GM12872 (cell line): Measurements from ENCODE around the gene MRPS7.

Source experiments
- CTCF ChIP-seq: IDR thresholded peaks from 3 replicates; pipeline ENCODE4 v1.5.1; 2011; ENCODE audit warnings: low read depth, mild to moderate bottlenecking, low read length, moderate library complexity; ENCODE audit not compliant: insufficient read depth

The MRPS7 gene

DNA sequence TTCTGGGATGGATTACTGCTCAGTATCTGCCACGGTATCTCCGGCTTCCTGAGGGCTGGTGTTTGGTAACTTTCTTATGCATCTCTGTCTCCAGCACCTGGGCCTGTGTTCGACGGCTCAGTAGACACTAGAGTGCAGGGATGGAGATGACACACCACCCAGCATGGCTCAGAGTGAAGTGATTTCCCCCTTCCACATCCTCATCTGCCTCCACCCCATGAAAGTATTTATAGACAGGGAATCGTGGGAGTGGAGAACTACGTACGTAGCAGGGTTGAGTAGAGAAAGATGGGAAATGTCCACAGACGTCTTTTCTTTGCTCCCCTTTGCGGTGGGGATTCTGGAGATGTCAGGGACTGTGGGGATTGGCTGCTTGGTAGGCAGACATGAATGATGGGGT is 39.4 kb downstream of the MRPS7 start:
- no peak for TF ChIP-seq CTCF

DNA sequence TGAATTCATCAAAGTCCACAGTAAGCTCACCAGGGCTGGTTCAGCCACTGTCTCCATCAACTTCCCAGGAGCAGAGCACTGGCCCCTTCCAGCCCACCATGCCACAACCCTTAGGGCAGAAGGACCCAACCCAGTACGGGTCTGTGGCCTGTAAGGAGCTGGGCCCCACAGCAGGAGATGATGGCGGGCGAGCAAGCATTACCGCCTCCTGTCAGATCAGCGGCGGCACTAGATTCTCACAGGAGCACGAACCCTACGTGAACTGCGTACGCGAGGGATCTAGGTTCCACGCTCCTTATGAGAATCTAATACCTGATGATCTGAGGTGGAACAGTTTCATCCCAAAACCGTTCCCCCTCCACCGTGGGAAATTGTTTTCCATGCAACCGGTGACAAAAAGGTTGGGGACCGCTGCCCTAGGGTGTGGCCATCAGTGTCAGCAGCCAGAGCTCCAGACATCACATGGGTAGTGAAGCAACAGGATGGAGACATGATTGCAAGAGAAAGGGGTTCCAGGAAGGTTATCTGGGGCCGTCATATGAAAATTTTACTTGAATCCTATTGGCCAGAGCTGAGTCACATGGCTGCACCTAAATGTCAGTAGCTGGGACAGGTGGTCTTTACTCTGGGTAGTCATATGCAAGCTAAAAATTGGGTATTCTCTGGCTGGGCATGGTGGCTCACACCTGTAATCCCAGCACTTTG is 40.0 kb downstream of the MRPS7 start:
- no peak for TF ChIP-seq CTCF

DNA sequence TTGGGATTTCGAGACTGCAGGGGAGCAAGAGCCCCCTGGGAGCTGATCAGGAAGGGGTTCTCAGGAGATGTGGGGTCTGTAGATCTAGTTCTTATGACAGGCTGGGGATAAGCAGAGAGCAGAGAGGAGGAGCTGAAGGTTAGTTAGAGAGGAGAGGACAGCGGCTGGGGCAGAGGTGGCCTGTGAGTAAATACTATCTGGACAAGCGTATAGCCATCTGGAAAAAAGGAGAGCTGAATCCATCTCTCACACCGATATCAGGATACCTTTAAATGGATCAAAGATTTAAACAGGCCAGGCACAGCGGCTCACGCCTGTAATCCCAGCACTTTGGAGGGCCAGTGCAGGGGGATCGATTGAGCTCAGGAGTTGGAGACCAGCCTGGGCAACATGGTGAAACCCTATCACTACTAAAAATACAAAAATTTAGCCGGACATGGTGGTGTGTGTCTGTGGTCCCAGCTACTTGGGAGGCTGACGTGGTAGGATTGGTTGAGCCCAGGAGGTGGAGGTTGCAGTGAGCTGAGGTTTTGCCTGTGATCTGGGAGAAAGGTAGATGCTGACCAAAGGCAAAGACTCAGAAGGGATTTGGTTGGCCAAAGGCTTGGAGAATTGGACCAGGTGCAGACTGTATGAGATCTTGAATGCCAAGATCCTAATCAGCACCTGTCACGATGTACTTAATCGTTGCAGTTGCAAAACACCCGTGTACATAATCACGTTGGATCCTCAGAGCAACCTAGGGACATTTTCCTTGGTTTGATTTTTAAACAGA is 46.5 kb downstream of the MRPS7 start:
- no peak for TF ChIP-seq CTCF

GRCh38 chr17:75308732-75309629 is 47.3 kb downstream of the MRPS7 start:
- TF ChIP-seq CTCF = no peak

DNA sequence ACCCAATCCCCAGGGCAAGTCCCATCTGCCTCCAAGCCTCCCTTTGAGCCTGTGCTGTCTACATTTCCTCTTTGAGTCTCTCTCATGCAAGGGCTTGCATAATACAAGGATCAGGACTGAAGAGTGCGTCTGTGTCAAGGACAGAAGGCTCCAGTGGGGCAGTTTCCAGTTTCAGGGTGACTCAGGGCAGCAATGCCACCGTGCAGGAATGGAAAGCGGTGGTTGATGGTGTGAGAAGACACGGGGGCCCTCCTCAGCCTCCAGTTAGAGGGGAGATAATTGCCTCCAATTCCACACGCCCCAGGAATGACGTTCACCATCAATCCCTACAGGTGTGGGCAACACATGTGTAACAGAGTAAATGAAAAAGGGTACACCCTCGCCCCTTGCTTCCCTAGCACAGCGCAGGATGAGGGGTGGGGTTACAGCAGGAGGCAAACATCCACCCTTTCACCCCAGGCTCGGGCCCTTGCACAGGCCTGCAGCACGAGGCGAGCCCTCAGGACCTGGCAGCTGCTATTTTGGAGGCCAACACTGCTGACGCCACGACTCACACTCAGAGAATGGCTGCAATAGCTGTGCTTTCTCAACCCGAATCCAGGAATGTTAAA is 52.4 kb downstream of the MRPS7 start:
- TF ChIP-seq CTCF = no peak

DNA sequence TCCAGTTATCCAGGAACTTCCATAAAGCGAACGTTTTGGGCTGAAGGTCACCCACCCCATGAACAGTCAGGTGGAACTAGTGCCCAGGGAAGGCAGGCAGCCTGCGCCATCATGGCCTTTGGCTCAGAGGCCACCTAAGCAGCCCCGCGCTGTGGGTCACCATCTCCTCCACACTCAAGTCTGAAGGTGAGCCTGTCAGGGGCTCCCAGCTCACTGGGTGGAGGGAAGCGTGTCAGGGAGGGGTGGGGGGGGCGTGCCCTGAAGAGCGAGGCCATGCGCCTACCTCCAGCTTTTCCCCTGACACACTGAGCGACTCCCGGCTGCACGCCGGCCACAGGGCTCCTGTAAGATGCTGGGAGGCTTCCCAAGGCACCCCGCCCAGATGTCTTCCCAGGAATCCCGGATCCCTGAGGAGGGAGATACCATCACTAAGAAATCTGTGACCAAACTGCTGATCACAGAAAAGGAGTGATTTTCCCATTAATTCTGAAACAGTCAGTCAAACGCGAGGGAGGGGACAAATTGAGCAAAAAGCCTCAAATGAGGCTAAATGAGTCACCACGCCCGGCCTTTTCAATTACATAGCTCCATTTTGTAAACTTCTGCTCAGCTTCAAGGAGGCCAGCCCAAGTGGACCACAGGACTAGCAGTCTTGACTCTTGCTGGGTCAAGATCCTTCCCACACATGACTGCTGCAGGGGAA is 54.0 kb downstream of the MRPS7 start:
- no peak for TF ChIP-seq CTCF
